Measurements from ENCODE around the gene SPEF2. TPM values are rescaled to one million over a fixed set of nuclear protein-coding genes. Genes with fewer than 3 reads are reported as not detected.

SPEF2 gene
- total RNA-seq, 1 donor from 2014 or later: 3.4 TPM

DNA sequence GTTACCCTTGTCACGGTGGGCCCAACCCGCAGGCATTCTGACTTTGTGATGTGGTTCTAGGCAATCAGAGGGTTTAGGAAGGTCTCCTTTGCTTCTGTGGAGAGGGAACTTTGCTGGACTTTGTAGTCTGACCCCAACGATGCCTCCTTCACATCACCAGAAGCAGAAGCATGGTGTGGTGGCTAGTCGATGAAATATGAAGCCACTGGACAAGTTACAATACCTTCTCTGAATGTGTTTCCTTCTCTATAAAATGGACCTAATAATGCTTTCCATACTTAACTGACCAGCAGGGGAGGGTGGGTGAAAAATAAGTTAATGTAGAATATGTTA is 607 bp downstream of the SPEF2 start:
- Histone ChIP-seq H3K4me3 (ENCODE audit: insufficient read depth, low read depth, low read length) (peak overlapping the region; percentile 88), H4K20me1 (ENCODE audit: insufficient read depth, low read length) (no peaks in the 10 kb centered on the region), H3K9me3 (ENCODE audit: insufficient read depth, low read depth, low read length) (no peaks in the 10 kb centered on the region), H3K4me2 (ENCODE audit: low read length) (peak overlapping the region; percentile 91), H3K9ac (ENCODE audit: low read length) (peak overlapping the region; percentile 82), H3K36me3 (ENCODE audit: insufficient read depth, low read length) (no peaks in the 10 kb centered on the region), H3K79me2 (ENCODE audit: insufficient read depth, low read length) (no peaks in the 10 kb centered on the region), H3K27me3 (ENCODE audit: insufficient read depth, low read length) (no peaks in the 10 kb centered on the region), H3K4me1 (ENCODE audit: insufficient read depth, low read length) (peaks cover 6% of the 10 kb centered on the region), H3K27ac (ENCODE audit: low read depth, low read length) (no peak overlapping the region), H2AFZ (ENCODE audit: low read depth, low read length) (peak overlapping the region; percentile 100)
- Mint-ChIP-seq H3K4me3 (ENCODE audit: unreplicated experiment) (peak overlapping the region; percentile 94), H3K4me1 (ENCODE audit: low read depth, unreplicated experiment) (no peaks in the 10 kb centered on the region), H3K27me3 (ENCODE audit: low read depth, unreplicated experiment) (peaks cover 2% of the 10 kb centered on the region), H3K36me3 (ENCODE audit: low read depth, unreplicated experiment) (no peaks in the 10 kb centered on the region), H3K9me3 (ENCODE audit: unreplicated experiment) (peaks cover 5% of the 10 kb centered on the region), H3K27ac (ENCODE audit: unreplicated experiment) (no peak overlapping the region)
- no peak for DNase-seq (ENCODE audit: low read depth)
- TF ChIP-seq EZH2 (IDR thresholded peaks at IDR 0.05; ENCODE audit: insufficient read depth, low read length): no peak
- TF ChIP-seq, protein P1, sequence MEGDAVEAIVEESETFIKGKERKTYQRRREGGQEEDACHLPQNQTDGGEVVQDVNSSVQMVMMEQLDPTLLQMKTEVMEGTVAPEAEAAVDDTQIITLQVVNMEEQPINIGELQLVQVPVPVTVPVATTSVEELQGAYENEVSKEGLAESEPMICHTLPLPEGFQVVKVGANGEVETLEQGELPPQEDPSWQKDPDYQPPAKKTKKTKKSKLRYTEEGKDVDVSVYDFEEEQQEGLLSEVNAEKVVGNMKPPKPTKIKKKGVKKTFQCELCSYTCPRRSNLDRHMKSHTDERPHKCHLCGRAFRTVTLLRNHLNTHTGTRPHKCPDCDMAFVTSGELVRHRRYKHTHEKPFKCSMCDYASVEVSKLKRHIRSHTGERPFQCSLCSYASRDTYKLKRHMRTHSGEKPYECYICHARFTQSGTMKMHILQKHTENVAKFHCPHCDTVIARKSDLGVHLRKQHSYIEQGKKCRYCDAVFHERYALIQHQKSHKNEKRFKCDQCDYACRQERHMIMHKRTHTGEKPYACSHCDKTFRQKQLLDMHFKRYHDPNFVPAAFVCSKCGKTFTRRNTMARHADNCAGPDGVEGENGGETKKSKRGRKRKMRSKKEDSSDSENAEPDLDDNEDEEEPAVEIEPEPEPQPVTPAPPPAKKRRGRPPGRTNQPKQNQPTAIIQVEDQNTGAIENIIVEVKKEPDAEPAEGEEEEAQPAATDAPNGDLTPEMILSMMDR (IDR thresholded peaks at IDR 0.05; ENCODE audit: insufficient read depth, low read depth, low read length): no peak
- FAIRE-seq: no peak

- peak overlapping the region; percentile 91 for H3K4me2 ChIP-seq (ENCODE audit: low read length)
- Mint-ChIP-seq H3K36me3 (ENCODE audit: low read depth, unreplicated experiment) (no peaks in the 10 kb centered on the region), H3K4me3 (ENCODE audit: unreplicated experiment) (peak overlapping the region; percentile 94), H3K9me3 (ENCODE audit: unreplicated experiment) (peaks cover 5% of the 10 kb centered on the region), H3K27me3 (ENCODE audit: low read depth, unreplicated experiment) (peaks cover 2% of the 10 kb centered on the region), H3K27ac (ENCODE audit: unreplicated experiment) (no peak overlapping the region), H3K4me1 (ENCODE audit: low read depth, unreplicated experiment) (no peaks in the 10 kb centered on the region)
- DNase-seq (ENCODE audit: low read depth) (no peak), FAIRE-seq (no peak)
- H2AFZ ChIP-seq (ENCODE audit: low read depth, low read length): no peak overlapping the region
- peaks cover 6% of the 10 kb centered on the region for H3K4me1 ChIP-seq (ENCODE audit: insufficient read depth, low read length)
- no peaks in the 10 kb centered on the region for H3K9me3 ChIP-seq (ENCODE audit: insufficient read depth, low read depth, low read length)
- TF ChIP-seq, protein P1 (IDR thresholded peaks at IDR 0.05; ENCODE audit: insufficient read depth, low read depth, low read length): no peak
- no peak for TF ChIP-seq EZH2 (IDR thresholded peaks at IDR 0.05; ENCODE audit: insufficient read depth, low read length)
- H3K4me3 ChIP-seq (ENCODE audit: insufficient read depth, low read depth, low read length): no peak overlapping the region
- no peak overlapping the region for H3K9ac ChIP-seq (ENCODE audit: low read length)
- H3K27ac ChIP-seq (ENCODE audit: low read depth, low read length): no peak overlapping the region
- no peaks in the 10 kb centered on the region for H3K27me3 ChIP-seq (ENCODE audit: insufficient read depth, low read length)
- H3K36me3 ChIP-seq (ENCODE audit: insufficient read depth, low read length): no peaks in the 10 kb centered on the region
- H3K79me2 ChIP-seq (ENCODE audit: insufficient read depth, low read length): no peaks in the 10 kb centered on the region
- H4K20me1 ChIP-seq (ENCODE audit: insufficient read depth, low read length): no peaks in the 10 kb centered on the region
Measured at GRCh38 chr5:35618781-35619180, 1.1 kb downstream of the SPEF2 start.

DNA sequence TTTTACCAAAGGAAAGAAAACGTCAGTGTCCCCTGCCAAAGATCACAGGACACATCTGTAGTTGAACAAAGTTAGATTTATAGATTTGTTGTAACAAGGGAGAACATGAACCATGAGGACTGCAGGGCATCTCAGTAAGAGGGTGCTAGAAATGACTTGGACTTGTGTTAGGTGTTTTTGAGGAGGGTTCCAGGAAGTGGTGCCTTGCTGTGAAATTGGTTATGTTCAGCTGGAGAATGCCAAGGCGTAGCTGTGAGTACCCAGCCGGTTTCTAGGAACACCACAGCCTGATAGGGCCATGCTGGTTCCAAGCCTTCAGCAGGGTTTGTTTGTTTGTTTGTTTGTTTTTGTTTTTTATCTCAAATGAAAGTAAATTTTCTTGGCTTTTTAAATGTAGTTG is 5.3 kb downstream of the SPEF2 start:
- H3K9me3 ChIP-seq (ENCODE audit: insufficient read depth, low read depth, low read length): no peaks in the 10 kb centered on the region
- peaks cover 6% of the 10 kb centered on the region for H3K4me1 ChIP-seq (ENCODE audit: insufficient read depth, low read length)
- Mint-ChIP-seq H3K9me3 (ENCODE audit: unreplicated experiment) (no peaks in the 10 kb centered on the region), H3K27ac (ENCODE audit: unreplicated experiment) (no peak overlapping the region), H3K27me3 (ENCODE audit: low read depth, unreplicated experiment) (no peaks in the 10 kb centered on the region), H3K4me1 (ENCODE audit: low read depth, unreplicated experiment) (peaks cover 4% of the 10 kb centered on the region), H3K4me3 (ENCODE audit: unreplicated experiment) (no peak overlapping the region), H3K36me3 (ENCODE audit: low read depth, unreplicated experiment) (no peaks in the 10 kb centered on the region)
- no peaks in the 10 kb centered on the region for H3K36me3 ChIP-seq (ENCODE audit: insufficient read depth, low read length)
- no peak for FAIRE-seq
- H3K9ac ChIP-seq (ENCODE audit: low read length): no peak overlapping the region
- TF ChIP-seq, protein P1 (IDR thresholded peaks at IDR 0.05; ENCODE audit: insufficient read depth, low read depth, low read length): no peak
- no peak for TF ChIP-seq EZH2 (IDR thresholded peaks at IDR 0.05; ENCODE audit: insufficient read depth, low read length)
- H3K27me3 ChIP-seq (ENCODE audit: insufficient read depth, low read length): no peaks in the 10 kb centered on the region
- no peak overlapping the region for H2AFZ ChIP-seq (ENCODE audit: low read depth, low read length)
- no peak overlapping the region for H3K4me2 ChIP-seq (ENCODE audit: low read length)
- no peak overlapping the region for H3K4me3 ChIP-seq (ENCODE audit: insufficient read depth, low read depth, low read length)
- H3K27ac ChIP-seq (ENCODE audit: low read depth, low read length): no peak overlapping the region
- H3K79me2 ChIP-seq (ENCODE audit: insufficient read depth, low read length): no peaks in the 10 kb centered on the region
- no peaks in the 10 kb centered on the region for H4K20me1 ChIP-seq (ENCODE audit: insufficient read depth, low read length)
- DNase-seq (ENCODE audit: low read depth): no peak

Data from astrocyte (in vitro differentiated cells and primary cell).